Thyroid gland (tissue), 4 donors: ENCODE measurements around the gene MAP4K1. TPM values are rescaled to one million over a fixed set of nuclear protein-coding genes. Genes with fewer than 3 reads are reported as not detected.
"Not testable (repeated sequence)": the region's sequence is repeated elsewhere in the genome, so short reads cannot be mapped to it uniquely, and the experiment has no call there.

ENCODE experiments used
- DNase-seq, 2 donors: peaks; one replicate each; pipeline ENCODE4 v3.0.0-alpha.2; 2019
- H3K27ac ChIP-seq, 3 donors: fragments of 200-600 bp; sonication (generic); 1 replicate in 2 of 3; 2 replicates in 1 of 3; pipeline ENCODE4 v1.5.1; 2016 to 2019; ENCODE audit warnings: mild to moderate bottlenecking in 1 of 3, moderate library complexity in 1 of 3
- H3K27me3 ChIP-seq: fragments of 200-600 bp; sonication (generic); one replicate; pipeline ENCODE4 v1.5.1; 2019
- H3K36me3 ChIP-seq, 2 donors: fragments of 200-600 bp; sonication (generic); one replicate each; pipeline ENCODE4 v1.5.1; 2016 to 2019
- H3K4me1 ChIP-seq, 2 donors: fragments of 200-600 bp; sonication (generic); one replicate each; pipeline ENCODE4 v1.5.1; 2017 to 2019
- H3K4me3 ChIP-seq, 3 donors: fragments of 200-600 bp; sonication (generic); replicated peaks in 1 of 3; 1 replicate in 2 of 3; 2 replicates in 1 of 3; pipeline ENCODE4 v1.5.1; 2016; ENCODE audit warnings: mild to moderate bottlenecking in 1 of 3
- H3K9me3 ChIP-seq: fragments of 200-600 bp; sonication (generic); one replicate; pipeline ENCODE4 v1.5.1; 2017
- POLR2A ChIP-seq, 2 donors: fragments of 450-650 bp; IDR thresholded peaks; one replicate each; pipeline ENCODE4 v1.6.1; 2017; ENCODE audit warnings: antibody characterized with exemption in 2 of 2, mild to moderate bottlenecking in 2 of 2, moderate library complexity in 1 of 2
- WGBS, 2 donors: methylation state at CpG; one replicate each; pipeline ENCODE4 v1.1.5; 2017; 5-methylcytosine and 5-hydroxymethylcytosine counted together
- intact Hi-C: fragments of 100-400 bp; cut with DNase I; formaldehyde crosslinking; loops from one replicate; pipeline ENCODE4 v1.15.1; 2023
- total RNA-seq, 4 donors: library from RNA; depleted of rRNA; stranded (reverse); fragments of >200 nt; gene quantifications; one replicate each; pipeline ENCODE4 v1.2.3, GENCODE V29; 2016
- TF ChIP-seq, protein P1 (sequence below), 6 experiments: fragments of 200-600 bp in 3 of 6; fragments of 450-650 bp in 3 of 6; sonication (generic) in 3 of 6; IDR thresholded peaks; one replicate each; pipeline ENCODE4 v1.5.1; 2016 to 2019; ENCODE audit warnings: antibody characterized with exemption in 6 of 6, mild to moderate bottlenecking in 2 of 6, inconsistent platforms in 1 of 6, moderate library complexity in 1 of 6

Gene MAP4K1
- total RNA-seq, 4 donors from 2014 or later = 0.83 to 9.7 (median 2.2) TPM

DNA sequence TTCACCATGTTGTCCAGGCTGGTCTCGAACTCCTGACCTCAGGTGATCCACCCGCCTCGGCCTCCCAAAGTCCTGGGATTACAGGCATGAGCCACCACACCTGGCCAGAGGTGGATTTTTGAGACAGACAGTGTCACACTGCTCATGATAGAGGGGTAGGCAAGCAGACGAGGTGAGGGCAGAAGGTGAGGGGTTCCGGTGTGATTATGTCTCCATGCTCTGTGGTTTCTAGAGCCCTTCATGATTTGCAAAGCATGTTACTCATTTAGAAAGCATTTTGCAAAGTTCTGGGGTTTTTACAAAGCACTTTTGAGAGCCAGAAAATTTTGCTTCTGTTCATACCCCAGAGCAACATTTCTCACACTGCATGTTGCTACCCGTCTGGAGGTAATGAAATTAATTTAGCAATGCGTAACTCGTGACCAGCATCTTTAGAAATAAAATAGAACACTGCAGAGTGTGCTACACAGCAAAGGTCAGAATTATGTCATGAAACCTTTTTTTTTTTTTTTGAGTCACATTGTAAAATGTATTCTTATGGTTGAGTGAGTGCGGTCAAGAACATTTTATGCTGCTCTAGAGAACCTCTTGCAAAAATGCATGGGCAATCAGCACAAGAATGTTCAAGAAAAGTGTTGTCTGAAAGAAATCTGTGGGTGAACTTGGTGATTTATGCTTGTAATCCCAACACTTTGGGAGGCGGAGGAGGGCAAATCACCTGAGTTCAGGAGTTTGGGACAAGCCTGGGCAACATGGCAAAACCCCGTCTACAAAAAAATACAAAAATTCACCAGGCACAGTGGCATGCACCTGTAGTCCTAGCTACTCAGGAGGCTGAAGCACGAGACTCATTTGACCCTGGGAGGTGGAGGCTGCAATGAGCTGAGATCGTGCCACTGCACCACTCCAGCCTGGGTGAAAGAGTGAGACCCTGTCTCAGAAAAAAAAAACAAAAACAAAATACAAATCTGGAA, 58.0 kb downstream of the MAP4K1 start:
- peak; percentile 22 to 31 for DNase-seq
- no peaks in the 10 kb centered on the region for H3K27me3 ChIP-seq
- no peaks in the 10 kb centered on the region for H3K36me3 ChIP-seq
- peaks cover 5 to 9% of the 10 kb centered on the region in 2 donors for H3K4me1 ChIP-seq
- no peak overlapping the region for H3K4me3 ChIP-seq
- TF ChIP-seq POLR2A (IDR thresholded peaks at IDR 0.05) = no peak
- TF ChIP-seq, protein P1, sequence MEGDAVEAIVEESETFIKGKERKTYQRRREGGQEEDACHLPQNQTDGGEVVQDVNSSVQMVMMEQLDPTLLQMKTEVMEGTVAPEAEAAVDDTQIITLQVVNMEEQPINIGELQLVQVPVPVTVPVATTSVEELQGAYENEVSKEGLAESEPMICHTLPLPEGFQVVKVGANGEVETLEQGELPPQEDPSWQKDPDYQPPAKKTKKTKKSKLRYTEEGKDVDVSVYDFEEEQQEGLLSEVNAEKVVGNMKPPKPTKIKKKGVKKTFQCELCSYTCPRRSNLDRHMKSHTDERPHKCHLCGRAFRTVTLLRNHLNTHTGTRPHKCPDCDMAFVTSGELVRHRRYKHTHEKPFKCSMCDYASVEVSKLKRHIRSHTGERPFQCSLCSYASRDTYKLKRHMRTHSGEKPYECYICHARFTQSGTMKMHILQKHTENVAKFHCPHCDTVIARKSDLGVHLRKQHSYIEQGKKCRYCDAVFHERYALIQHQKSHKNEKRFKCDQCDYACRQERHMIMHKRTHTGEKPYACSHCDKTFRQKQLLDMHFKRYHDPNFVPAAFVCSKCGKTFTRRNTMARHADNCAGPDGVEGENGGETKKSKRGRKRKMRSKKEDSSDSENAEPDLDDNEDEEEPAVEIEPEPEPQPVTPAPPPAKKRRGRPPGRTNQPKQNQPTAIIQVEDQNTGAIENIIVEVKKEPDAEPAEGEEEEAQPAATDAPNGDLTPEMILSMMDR (IDR thresholded peaks at IDR 0.05) = no peak
- intact Hi-C loops = no loop called here
- no peaks in the 10 kb centered on the region for H3K9me3 ChIP-seq
- 46 to 55% methylated on average over 11 to 13 of the region's 13 CpGs for WGBS, 2 donors
- H3K27ac ChIP-seq = peak overlapping the region; percentile 38 to 80 (median 56)

DNA sequence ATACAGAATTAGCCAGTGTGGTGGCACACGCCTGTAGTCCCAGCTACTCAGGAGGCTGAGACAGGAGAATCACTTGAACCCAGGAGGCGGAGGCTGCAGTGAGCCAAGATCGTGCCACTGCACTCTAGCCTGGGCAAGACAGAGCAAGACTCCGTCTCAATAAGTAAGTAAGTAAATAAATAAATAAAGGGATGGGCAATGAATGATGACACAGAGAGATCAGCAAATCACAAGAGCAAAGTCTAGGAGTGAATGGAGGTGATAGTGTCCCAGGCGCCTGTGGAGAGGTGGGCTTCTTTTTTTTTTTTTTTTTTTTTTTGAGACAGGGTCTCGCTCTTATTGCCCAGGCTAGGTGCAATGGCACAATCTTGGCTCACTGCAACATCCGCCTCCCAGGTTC, 58.8 kb downstream of the MAP4K1 start:
- DNase-seq, H3K4me3 ChIP-seq, H3K9me3 ChIP-seq, H3K36me3 ChIP-seq, intact Hi-C loops, H3K4me1 ChIP-seq, H3K27ac ChIP-seq, H3K27me3 ChIP-seq: not testable (repeated sequence)
- 93 to 94% methylated on average over 7 of the region's 7 CpGs for WGBS, 2 donors

DNA sequence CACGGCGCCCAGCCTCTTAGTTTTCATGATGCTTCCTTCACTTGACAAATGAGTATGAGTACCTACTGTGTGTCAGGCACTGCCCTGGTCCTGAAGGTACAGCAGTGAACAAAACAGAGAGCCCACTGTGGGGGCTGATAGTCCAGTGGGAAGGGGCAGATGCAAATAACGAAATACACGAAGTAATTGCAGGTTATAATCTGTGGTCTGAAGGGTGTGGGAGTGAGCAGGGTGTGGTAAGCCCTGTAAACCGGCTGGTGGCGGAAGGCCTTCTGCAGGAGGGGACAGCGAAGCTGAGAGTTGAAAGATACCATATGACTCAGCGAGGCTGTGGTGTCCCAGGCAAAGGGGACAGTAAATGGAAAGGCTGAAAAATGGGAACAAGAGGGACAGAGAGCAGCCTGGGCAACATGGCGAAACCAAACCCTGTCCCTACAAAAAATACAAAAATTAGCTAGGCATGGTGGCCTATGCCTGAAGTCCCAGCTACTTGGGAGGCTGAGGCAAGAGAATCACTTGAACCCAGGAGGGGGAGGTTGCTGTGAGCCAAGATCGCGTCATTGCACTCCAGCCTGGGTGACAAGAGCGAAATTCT, 60.5 kb downstream of the MAP4K1 start:
- intact Hi-C loops = no loop called here
- Histone ChIP-seq H3K36me3 (no peaks in the 10 kb centered on the region), H3K4me3 (no peak overlapping the region), H3K9me3 (no peaks in the 10 kb centered on the region), H3K27me3 (no peaks in the 10 kb centered on the region), H3K4me1 (peaks cover 5 to 9% of the 10 kb centered on the region in 2 donors), H3K27ac (no peak overlapping the region)
- TF ChIP-seq, protein P1 (IDR thresholded peaks at IDR 0.05) = no peak
- TF ChIP-seq POLR2A (IDR thresholded peaks at IDR 0.05) = no peak
- DNase-seq = no peak
- WGBS, 2 donors = 79 to 93% methylated on average over 12 of the region's 12 CpGs

DNA sequence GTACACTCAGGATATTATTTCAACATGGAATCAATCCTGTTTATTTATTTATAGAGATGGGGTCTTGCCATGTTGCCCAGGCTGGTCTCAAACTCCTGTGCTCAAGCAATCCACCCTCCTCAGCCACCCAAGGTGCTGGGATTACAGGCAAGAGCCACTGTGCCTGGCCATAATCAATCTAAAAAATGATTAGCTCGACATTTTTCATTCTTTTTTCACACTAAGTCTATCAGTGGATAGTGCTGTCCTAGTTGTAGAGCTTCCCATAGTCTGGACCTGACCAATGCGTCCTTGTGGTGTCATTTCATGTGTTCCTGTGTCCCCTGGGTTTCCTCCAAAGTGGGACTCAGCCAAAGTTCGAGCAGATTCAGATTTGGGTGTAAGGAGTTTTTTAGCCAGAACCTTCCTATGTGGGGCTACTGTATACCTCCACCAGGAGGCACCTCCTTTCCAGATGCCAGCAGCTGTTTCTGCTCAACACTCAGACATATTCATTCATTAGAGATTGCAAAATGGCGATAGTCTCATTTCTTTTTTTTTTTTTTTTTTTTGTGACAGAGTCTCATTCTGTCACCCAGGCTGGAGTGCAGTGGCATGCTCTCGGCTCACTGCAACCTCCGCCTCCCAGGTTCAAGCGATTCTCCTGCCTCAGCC, 61.1 kb downstream of the MAP4K1 start:
- H3K27me3 ChIP-seq = no peaks in the 10 kb centered on the region

DNA sequence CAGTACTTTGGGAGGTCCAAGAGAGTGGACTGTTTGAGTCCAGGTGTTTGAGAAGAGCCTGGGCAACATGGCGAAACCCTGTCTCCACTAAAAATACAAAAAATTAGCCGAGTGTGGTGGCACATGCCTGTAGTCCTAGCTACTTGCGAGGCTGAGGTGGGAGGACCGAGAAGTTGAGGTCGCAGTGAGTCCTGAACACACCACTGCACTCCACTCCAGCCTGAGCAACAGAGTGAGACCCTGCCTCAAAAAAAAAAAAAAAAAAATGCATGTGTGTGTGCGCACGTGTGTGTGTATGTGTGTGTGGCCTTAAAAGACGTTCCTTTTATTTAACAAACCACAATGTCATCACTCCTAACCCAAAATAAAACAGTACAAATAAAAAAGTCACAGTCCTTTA, 62.6 kb downstream of the MAP4K1 start:
- Histone ChIP-seq H3K36me3 (no peaks in the 10 kb centered on the region), H3K27me3 (no peaks in the 10 kb centered on the region), H3K27ac (no peak overlapping the region), H3K9me3 (no peaks in the 10 kb centered on the region), H3K4me1 (peaks cover 3 to 9% of the 10 kb centered on the region in 2 donors), H3K4me3 (no peak overlapping the region)
- 79 to 86% methylated on average over 8 of the region's 8 CpGs for WGBS, 2 donors
- intact Hi-C loops = no loop called here
- TF ChIP-seq, protein P1 (IDR thresholded peaks at IDR 0.05) = no peak
- TF ChIP-seq POLR2A (IDR thresholded peaks at IDR 0.05) = no peak
- DNase-seq = no peak

More for the DNA sequence above, 61.1 kb downstream of the MAP4K1 start:
- 74 to 80% methylated on average over 7 of the region's 7 CpGs for WGBS, 2 donors
- DNase-seq = no peak
- intact Hi-C loops = no loop called here
- Histone ChIP-seq H3K27ac (no peak overlapping the region), H3K4me1 (peaks cover 5 to 9% of the 10 kb centered on the region in 2 donors), H3K4me3 (no peak overlapping the region), H3K9me3 (no peaks in the 10 kb centered on the region), H3K36me3 (no peaks in the 10 kb centered on the region)
- TF ChIP-seq, protein P1 (IDR thresholded peaks at IDR 0.05) = no peak
- no peak for TF ChIP-seq POLR2A (IDR thresholded peaks at IDR 0.05)
